ENCODE results near the gene THADA.
A peak's percentile ranks its signal among the peaks of the same experiment; 100 is the strongest.

THADA gene

GRCh38 chr2:43233218-43234212 lies 362.3 kb downstream of the THADA start:
- DNase-seq (ENCODE audit: low read depth): no peak
- TF ChIP-seq CTCF (conservative IDR thresholded peaks at IDR 0.05; ENCODE audit: low read depth, low read length): no peak
- H3K4me3 ChIP-seq (ENCODE audit: low read length): no peak overlapping the region

- no peak for DNase-seq (ENCODE audit: low read depth)
- no peak for TF ChIP-seq CTCF (conservative IDR thresholded peaks at IDR 0.05; ENCODE audit: low read depth, low read length)
- H3K4me3 ChIP-seq (ENCODE audit: low read length): no peak overlapping the region
These were observed 364.6 kb downstream of the THADA start for GRCh38 chr2:43230951-43231827.

GRCh38 chr2:43230351-43230885 lies 365.4 kb downstream of the THADA start:
- no peak overlapping the region for H3K4me3 ChIP-seq (ENCODE audit: low read length)
- peak; percentile 16 for TF ChIP-seq CTCF (conservative IDR thresholded peaks at IDR 0.05; ENCODE audit: low read depth, low read length)
- no peak for DNase-seq (ENCODE audit: low read depth)

- H3K4me3 ChIP-seq (ENCODE audit: low read length): no peak overlapping the region
- TF ChIP-seq CTCF (conservative IDR thresholded peaks at IDR 0.05; ENCODE audit: low read depth, low read length): no peak
- DNase-seq (ENCODE audit: low read depth): no peak
These were observed 366.8 kb downstream of the THADA start for GRCh38 chr2:43228756-43229659.

- no peak for TF ChIP-seq CTCF (conservative IDR thresholded peaks at IDR 0.05; ENCODE audit: low read depth, low read length)
- H3K4me3 ChIP-seq (ENCODE audit: low read length): no peak overlapping the region
- no peak for DNase-seq (ENCODE audit: low read depth)
These were observed 367.5 kb downstream of the THADA start for GRCh38 chr2:43228321-43228751.

GRCh38 chr2:43227830-43228281 lies 368.0 kb downstream of the THADA start:
- TF ChIP-seq CTCF (conservative IDR thresholded peaks at IDR 0.05; ENCODE audit: low read depth, low read length): peak; percentile 54
- H3K4me3 ChIP-seq (ENCODE audit: low read length): peak overlapping the region; percentile 72
- no peak for DNase-seq (ENCODE audit: low read depth)

Data from retinal pigment epithelial cell (primary cell).